ENCODE measurements around the gene FAM131A. TPM values are rescaled to one million over a fixed set of nuclear protein-coding genes. Genes with fewer than 3 reads are reported as not detected.

The FAM131A gene, protein sequence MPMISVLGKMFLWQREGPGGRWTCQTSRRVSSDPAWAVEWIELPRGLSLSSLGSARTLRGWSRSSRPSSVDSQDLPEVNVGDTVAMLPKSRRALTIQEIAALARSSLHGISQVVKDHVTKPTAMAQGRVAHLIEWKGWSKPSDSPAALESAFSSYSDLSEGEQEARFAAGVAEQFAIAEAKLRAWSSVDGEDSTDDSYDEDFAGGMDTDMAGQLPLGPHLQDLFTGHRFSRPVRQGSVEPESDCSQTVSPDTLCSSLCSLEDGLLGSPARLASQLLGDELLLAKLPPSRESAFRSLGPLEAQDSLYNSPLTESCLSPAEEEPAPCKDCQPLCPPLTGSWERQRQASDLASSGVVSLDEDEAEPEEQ
- 17.0 TPM for total RNA-seq
- long read RNA-seq, transcript FAM131A-202 (6 exons, 2,421 nt) = major isoform, 9 of 20 reads
- long read RNA-seq, partial matches to known transcripts = 4 of 20 reads
- long read RNA-seq, other reads (novel, unspliced or antisense) = 1 of 20 reads

DNA sequence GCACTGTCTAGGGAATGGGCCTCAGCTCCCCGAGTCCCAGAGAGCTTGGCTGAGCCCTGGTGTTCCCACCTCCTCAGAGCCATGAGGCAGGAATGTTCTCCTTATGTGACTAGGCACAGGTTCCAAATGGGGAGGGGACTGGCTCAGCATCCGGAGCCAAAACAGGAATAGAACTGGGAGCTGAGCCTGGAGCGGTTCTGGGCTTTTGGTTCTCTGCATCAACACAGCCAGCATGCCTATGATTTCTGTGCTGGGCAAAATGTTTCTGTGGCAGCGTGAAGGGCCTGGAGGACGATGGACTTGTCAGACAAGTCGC is at the start of gene FAM131A:
TSS of gene FAM131A (plus strand) at position 202 of the 316 bp plus-strand sequence. CDS start at position 233, 31 bp downstream.
- intact Hi-C loops (cut with DNase I) = no loop called here
- TF ChIP-seq, protein P1, sequence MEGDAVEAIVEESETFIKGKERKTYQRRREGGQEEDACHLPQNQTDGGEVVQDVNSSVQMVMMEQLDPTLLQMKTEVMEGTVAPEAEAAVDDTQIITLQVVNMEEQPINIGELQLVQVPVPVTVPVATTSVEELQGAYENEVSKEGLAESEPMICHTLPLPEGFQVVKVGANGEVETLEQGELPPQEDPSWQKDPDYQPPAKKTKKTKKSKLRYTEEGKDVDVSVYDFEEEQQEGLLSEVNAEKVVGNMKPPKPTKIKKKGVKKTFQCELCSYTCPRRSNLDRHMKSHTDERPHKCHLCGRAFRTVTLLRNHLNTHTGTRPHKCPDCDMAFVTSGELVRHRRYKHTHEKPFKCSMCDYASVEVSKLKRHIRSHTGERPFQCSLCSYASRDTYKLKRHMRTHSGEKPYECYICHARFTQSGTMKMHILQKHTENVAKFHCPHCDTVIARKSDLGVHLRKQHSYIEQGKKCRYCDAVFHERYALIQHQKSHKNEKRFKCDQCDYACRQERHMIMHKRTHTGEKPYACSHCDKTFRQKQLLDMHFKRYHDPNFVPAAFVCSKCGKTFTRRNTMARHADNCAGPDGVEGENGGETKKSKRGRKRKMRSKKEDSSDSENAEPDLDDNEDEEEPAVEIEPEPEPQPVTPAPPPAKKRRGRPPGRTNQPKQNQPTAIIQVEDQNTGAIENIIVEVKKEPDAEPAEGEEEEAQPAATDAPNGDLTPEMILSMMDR (IDR thresholded peaks at IDR 0.05) = no peak
- peaks cover 42% of the 10 kb centered on the region for H3K36me3 ChIP-seq
- H3K4me3 ChIP-seq = peak within 1 kb of the TSS; percentile 78
- ATAC-seq (no peak), DNase-seq (no peak)
- peak within 1 kb of the TSS; percentile 93 for H3K27ac ChIP-seq
- H3K27me3 ChIP-seq (ENCODE audit: low read depth) = no peaks in the 10 kb centered on the region
- H3K9me3 ChIP-seq = no peaks in the 10 kb centered on the region
- peaks cover 32% of the 10 kb centered on the region for H3K4me1 ChIP-seq

DNA sequence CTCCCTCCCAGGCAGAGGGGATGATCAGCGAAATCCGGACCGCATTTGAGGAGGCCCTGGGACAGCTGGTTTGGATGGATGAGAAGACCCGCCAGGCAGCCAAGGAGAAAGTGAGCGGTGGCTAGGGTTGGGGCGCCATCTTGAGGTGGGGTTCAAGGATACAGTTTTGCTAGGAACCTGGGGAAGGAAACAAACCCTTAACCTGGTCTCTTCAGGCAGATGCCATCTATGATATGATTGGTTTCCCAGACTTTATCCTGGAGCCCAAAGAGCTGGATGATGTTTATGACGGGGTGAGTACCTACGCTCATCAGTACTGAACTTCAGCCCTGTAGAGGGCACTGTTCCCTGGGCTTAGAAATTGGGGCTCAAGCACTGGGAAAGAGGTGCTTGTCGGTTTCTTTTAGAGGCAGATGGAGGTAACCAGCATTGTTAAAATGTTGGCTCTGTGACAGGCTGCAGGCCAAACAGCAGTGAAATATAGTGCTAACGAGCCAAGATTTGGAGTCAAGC is 47.9 kb upstream of the FAM131A start:
- Histone ChIP-seq H3K9me3 (no peaks in the 10 kb centered on the region), H3K4me1 (no peaks in the 10 kb centered on the region), H3K27ac (no peak overlapping the region), H3K36me3 (no peaks in the 10 kb centered on the region), H3K27me3 (ENCODE audit: low read depth) (no peaks in the 10 kb centered on the region), H3K4me3 (no peak overlapping the region)
- intact Hi-C loops (cut with DNase I) = no loop called here
- TF ChIP-seq, protein P1 (IDR thresholded peaks at IDR 0.05) = peak; percentile 54
- DNase-seq = peak; percentile 58
- ATAC-seq = peak; percentile 49 to 54

DNA sequence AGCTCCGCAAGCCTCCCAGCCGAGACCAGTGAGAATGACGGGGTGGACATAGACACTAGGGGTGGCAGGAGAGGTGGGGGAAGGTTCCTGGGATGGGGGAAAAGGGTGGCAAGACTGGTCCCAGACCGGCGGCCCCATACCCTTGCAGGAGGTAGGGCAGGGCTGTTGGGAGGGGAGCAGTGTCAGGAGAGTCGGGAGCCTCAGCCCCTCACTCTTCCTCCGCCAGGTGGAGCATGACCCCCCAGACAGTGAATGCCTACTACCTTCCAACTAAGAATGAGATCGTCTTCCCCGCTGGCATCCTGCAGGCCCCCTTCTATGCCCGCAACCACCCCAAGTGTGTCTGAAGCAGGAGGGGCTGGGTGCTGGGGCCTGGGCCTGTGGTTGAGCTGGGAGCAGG is 47.1 kb upstream of the FAM131A start:
- H3K27ac ChIP-seq = no peak overlapping the region

DNA sequence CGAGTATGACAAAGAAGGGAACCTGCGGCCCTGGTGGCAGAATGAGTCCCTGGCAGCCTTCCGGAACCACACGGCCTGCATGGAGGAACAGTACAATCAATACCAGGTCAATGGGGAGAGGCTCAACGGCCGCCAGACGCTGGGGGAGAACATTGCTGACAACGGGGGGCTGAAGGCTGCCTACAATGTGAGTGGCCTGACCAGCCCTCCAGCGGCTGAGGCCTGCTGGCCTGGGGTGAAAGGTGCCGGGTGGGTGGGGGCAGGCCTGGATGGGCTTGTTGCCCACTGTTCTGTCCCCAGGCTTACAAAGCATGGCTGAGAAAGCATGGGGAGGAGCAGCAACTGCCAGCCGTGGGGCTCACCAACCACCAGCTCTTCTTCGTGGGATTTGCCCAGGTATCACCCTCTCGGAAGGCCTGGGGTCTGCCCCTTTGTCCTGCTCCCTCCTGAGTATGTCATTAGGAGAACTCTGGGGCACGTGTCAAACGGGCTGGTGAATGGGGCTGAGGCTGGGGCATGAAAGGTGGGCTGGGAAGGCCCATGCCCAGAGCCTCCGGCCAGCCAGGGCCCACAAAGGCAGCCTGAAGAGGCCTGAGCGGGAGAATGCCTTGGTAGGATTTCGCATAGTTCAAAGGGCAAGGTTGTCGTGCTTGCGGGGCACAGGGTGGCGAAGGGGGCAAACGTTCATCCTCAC is 46.2 kb upstream of the FAM131A start:
- intact Hi-C loops (cut with DNase I) = no loop called here
- Histone ChIP-seq H3K4me3 (no peak overlapping the region), H3K36me3 (no peaks in the 10 kb centered on the region), H3K4me1 (no peaks in the 10 kb centered on the region), H3K9me3 (no peaks in the 10 kb centered on the region), H3K27ac (no peak overlapping the region), H3K27me3 (ENCODE audit: low read depth) (no peaks in the 10 kb centered on the region)
- ATAC-seq (no peak), DNase-seq (no peak)
- TF ChIP-seq, protein P1 (IDR thresholded peaks at IDR 0.05) = no peak

More for the DNA sequence above, 47.1 kb upstream of the FAM131A start:
- H3K27me3 ChIP-seq (ENCODE audit: low read depth) = no peaks in the 10 kb centered on the region
- ATAC-seq (no peak), DNase-seq (no peak)
- no peaks in the 10 kb centered on the region for H3K4me1 ChIP-seq
- no peak overlapping the region for H3K4me3 ChIP-seq
- intact Hi-C loops (cut with DNase I) = no loop called here
- no peaks in the 10 kb centered on the region for H3K36me3 ChIP-seq
- TF ChIP-seq, protein P1 (IDR thresholded peaks at IDR 0.05) = no peak
- H3K9me3 ChIP-seq = no peaks in the 10 kb centered on the region

DNA sequence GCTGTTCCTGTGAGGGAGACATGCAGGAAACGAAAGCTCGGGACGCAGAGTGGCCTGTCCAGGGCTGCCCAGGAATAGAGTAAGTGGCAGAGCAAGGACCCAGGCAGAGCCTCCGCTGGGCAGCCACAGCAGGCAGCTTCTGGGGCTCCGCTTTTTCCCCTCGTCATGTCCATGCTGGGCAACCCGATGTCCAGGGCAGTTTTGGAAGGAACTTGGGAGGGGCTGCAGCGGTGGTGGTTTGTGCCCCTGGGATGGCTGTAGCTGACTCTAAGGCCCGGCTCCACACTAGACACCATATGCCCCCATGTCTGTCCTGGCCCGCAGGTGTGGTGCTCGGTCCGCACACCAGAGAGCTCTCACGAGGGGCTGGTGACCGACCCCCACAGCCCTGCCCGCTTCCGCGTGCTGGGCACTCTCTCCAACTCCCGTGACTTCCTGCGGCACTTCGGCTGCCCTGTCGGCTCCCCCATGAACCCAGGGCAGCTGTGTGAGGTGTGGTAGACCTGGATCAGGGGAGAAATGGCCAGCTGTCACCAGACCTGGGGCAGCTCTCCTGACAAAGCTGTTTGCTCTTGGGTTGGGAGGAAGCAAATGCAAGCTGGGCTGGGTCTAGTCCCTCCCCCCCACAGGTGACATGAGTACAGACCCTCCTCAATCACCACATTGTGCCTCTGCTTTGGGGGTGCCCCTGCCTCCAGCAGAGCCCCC is 45.5 kb upstream of the FAM131A start:
- no peak for ATAC-seq
- Histone ChIP-seq H3K9me3 (no peaks in the 10 kb centered on the region), H3K27ac (no peak overlapping the region), H3K36me3 (no peaks in the 10 kb centered on the region), H3K4me3 (no peak overlapping the region), H3K27me3 (ENCODE audit: low read depth) (no peaks in the 10 kb centered on the region), H3K4me1 (no peaks in the 10 kb centered on the region)
- intact Hi-C loops (cut with DNase I) = no loop called here
- DNase-seq = no peak
- TF ChIP-seq, protein P1 (IDR thresholded peaks at IDR 0.05) = no peak
